CD4-positive, alpha-beta memory T cell (primary cell): ENCODE data around the gene COL19A1. TPM values are rescaled to one million over a fixed set of nuclear protein-coding genes. Genes with fewer than 3 reads are reported as not detected.

ENCODE experiments used
- CTCF ChIA-PET: fragments of 350-600 bp; sonication (Branson Sonifier 250); formaldehyde crosslinking; loops from one replicate; lab custom pipeline; 2021; ENCODE audit warnings: inconsistent platforms; ENCODE audit not compliant: partially characterized antibody; lab: Charles Lee
- POLR2A ChIA-PET: fragments of 350-600 bp; sonication (Branson Sonifier 250); formaldehyde crosslinking; loops from one replicate; lab custom pipeline; 2021; ENCODE audit not compliant: partially characterized antibody; lab: Charles Lee
- DNase-seq, 5 donors: peaks; one replicate each; pipeline versions ENCODE4 v3.0.0 to v3.0.0-alpha.2; 2020 to 2022; ENCODE audit warnings: mixed read lengths in 1 of 5
- H3K27ac ChIP-seq: one replicate; pipeline ENCODE4 v1.7.0; 2013; ENCODE audit warnings: low read depth, low read length
- H3K27me3 ChIP-seq: 2 replicates; pipeline ENCODE4 v1.7.0; 2013; ENCODE audit warnings: mild to moderate bottlenecking, low read length, moderate library complexity; ENCODE audit not compliant: insufficient read depth
- H3K36me3 ChIP-seq: 2 replicates; pipeline ENCODE4 v1.7.0; 2013; ENCODE audit warnings: mild to moderate bottlenecking, low read length, moderate library complexity; ENCODE audit not compliant: insufficient read depth
- H3K4me1 ChIP-seq: 2 replicates; pipeline ENCODE4 v1.7.0; 2013; ENCODE audit warnings: mild to moderate bottlenecking, low read length, moderate library complexity; ENCODE audit not compliant: insufficient read depth
- H3K4me3 ChIP-seq, 2 donors: one replicate each; pipeline ENCODE4 v1.7.0; 2013; ENCODE audit warnings: low read length in 2 of 2, mild to moderate bottlenecking in 1 of 2
- H3K9me3 ChIP-seq, 2 donors: one replicate each; pipeline ENCODE4 v1.7.0; 2013; ENCODE audit warnings: low read length in 2 of 2, control low read depth in 1 of 2; ENCODE audit not compliant: control insufficient read depth in 1 of 2
- H3K27ac Mint-ChIP-seq, 7 donors: one replicate each; pipeline ENCODE4 v1.8.0; 2020 to 2021; ENCODE audit warnings: mixed read lengths in 7 of 7, mild to moderate bottlenecking in 6 of 7, inconsistent platforms in 3 of 7, moderate library complexity in 3 of 7
- H3K27me3 Mint-ChIP-seq, 2 donors: one replicate each; pipeline ENCODE4 v1.8.0; 2020 to 2021; ENCODE audit warnings: mixed read lengths in 2 of 2
- H3K36me3 Mint-ChIP-seq, 2 donors: one replicate each; pipeline ENCODE4 v1.8.0; 2020 to 2021; ENCODE audit warnings: mixed read lengths in 2 of 2, inconsistent platforms in 1 of 2, mild to moderate bottlenecking in 1 of 2
- H3K4me1 Mint-ChIP-seq, 4 donors: one replicate each; pipeline ENCODE4 v1.8.0; 2020 to 2021; ENCODE audit warnings: mixed read lengths in 4 of 4, mild to moderate bottlenecking in 1 of 4
- H3K4me3 Mint-ChIP-seq, 8 donors: one replicate each; pipeline ENCODE4 v1.8.0; 2020 to 2021; ENCODE audit warnings: mixed read lengths in 8 of 8, mild to moderate bottlenecking in 7 of 8, moderate library complexity in 6 of 8, inconsistent platforms in 3 of 8
- H3K9me3 Mint-ChIP-seq, 8 donors: one replicate each; pipeline ENCODE4 v1.8.0; 2020 to 2021; ENCODE audit warnings: mixed read lengths in 8 of 8, mild to moderate bottlenecking in 5 of 8, inconsistent platforms in 3 of 8, moderate library complexity in 1 of 8
- intact Hi-C: fragments of 100-400 bp; cut with micrococcal nuclease; formaldehyde crosslinking; loops from one replicate; pipeline ENCODE4 v1.15.1; 2023
- polyA plus RNA-seq, 2 donors: library from polyadenylated mRNA; unstranded; fragments of 300-500 nt; fragmentation: Illumina TruSeq; gene quantifications; one replicate each; pipeline ENCODE4 v1.2.3, GENCODE V29; 2021
- total RNA-seq, 2 experiments: library from RNA; stranded (reverse); gene quantifications; one replicate each; pipeline ENCODE4 v1.2.3, GENCODE V29; 2021

Gene COL19A1
- total and polyA plus RNA-seq, 4 experiments from 2014 or later = 0.02 TPM; not detected in 3

DNA sequence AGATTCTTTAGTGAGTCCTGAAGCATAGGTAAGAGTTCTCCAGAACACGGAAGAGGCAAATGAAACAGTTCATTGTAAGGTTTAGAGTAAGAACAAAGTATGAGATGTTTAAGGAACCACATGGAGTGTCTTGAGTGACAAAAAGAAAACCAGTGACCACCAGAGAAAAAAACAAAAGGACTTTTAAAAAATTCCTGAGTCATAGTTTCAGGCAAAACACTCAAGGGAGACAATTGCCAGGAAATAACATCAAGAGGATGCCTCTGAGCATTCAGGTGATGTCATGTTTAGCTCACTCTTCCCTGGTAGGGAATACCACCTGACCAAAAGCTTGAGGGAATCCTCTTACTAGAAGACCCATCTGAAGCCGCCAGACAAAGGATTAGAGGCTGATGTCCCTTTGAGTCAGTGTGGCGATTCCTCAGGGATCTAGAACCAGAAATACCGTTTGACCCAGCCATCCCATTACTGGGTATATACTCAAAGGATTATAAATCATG, 110.3 kb downstream of the COL19A1 start:
- peaks cover 6 to 7% of the 10 kb centered on the region in 2 donors for H3K27me3 Mint-ChIP-seq
- Histone ChIP-seq H3K27me3 (no peaks in the 10 kb centered on the region), H3K27ac (no peak overlapping the region), H3K9me3 (no peaks in the 10 kb centered on the region), H3K4me1 (no peaks in the 10 kb centered on the region), H3K36me3 (no peaks in the 10 kb centered on the region), H3K4me3 (no peak overlapping the region)
- H3K36me3 Mint-ChIP-seq = no peaks in the 10 kb centered on the region
- no peaks in the 10 kb centered on the region for H3K9me3 Mint-ChIP-seq
- DNase-seq = no peak
- ChIA-PET POLR2A (no interaction called here), CTCF (no interaction called here)
- no peaks in the 10 kb centered on the region for H3K4me1 Mint-ChIP-seq
- H3K27ac Mint-ChIP-seq = no peak overlapping the region
- no peak overlapping the region for H3K4me3 Mint-ChIP-seq
- intact Hi-C loops = no loop called here

DNA sequence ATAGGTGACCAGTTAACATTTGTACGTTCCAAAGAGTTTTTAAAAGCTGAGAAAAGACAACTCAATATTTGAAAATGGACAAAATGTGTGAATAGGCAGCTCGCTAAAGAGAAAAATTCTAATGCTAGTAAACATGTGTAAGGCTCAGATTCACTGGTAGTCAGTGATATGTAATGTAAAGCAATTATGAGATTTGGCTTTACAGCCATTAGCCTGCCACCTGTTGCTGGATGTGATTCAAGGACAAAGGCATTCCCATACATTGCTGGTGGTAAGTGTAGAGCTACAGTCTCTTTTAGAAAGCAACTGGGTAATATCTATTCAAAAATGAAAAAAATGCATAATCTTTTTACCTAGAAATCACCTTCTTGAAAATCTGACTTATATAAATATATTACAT, 114.3 kb downstream of the COL19A1 start:
- intact Hi-C loops = no loop called here
- H3K4me1 Mint-ChIP-seq = no peaks in the 10 kb centered on the region
- H3K27ac ChIP-seq = no peak overlapping the region
- POLR2A ChIA-PET = no interaction called here
- H3K9me3 ChIP-seq = no peaks in the 10 kb centered on the region
- H3K4me1 ChIP-seq = no peaks in the 10 kb centered on the region
- H3K27me3 ChIP-seq = no peaks in the 10 kb centered on the region
- H3K36me3 ChIP-seq = no peaks in the 10 kb centered on the region
- CTCF ChIA-PET = no interaction called here
- DNase-seq = no peak
- H3K27me3 Mint-ChIP-seq = peaks cover 0 to 4% of the 10 kb centered on the region in 2 donors
- no peaks in the 10 kb centered on the region for H3K9me3 Mint-ChIP-seq
- no peak overlapping the region for H3K27ac Mint-ChIP-seq
- no peak overlapping the region for H3K4me3 Mint-ChIP-seq
- H3K36me3 Mint-ChIP-seq = no peaks in the 10 kb centered on the region
- no peak overlapping the region for H3K4me3 ChIP-seq

DNA sequence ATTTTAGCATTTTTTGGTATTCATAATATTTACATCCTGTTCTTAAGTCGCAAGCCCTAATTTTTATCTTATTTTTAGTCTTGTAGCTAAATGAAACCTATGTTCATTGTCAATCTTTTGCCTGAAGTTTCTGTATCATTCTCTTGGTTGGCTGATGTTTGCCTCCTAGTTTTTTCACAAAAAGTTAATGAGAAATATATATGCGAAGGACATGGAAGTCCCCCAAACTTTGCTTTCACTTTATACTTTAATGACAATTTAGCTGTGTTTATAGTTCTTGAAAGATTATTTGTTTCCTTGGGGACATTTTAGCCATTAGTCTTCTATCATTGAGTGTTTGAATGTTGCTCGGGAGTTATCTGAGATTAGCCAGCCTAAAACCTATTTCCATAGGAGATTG, 118.2 kb downstream of the COL19A1 start:
- no peak for DNase-seq
- H3K27me3 ChIP-seq = no peaks in the 10 kb centered on the region
- intact Hi-C loops = no loop called here
- H3K4me3 ChIP-seq = no peak overlapping the region
- H3K9me3 ChIP-seq = no peaks in the 10 kb centered on the region
- H3K27me3 Mint-ChIP-seq = no peaks in the 10 kb centered on the region
- H3K4me3 Mint-ChIP-seq = no peak overlapping the region
- no peaks in the 10 kb centered on the region for H3K4me1 ChIP-seq
- H3K9me3 Mint-ChIP-seq = no peaks in the 10 kb centered on the region
- no peaks in the 10 kb centered on the region for H3K4me1 Mint-ChIP-seq
- no peaks in the 10 kb centered on the region for H3K36me3 Mint-ChIP-seq
- POLR2A ChIA-PET = no interaction called here
- H3K27ac Mint-ChIP-seq = no peak overlapping the region
- no peaks in the 10 kb centered on the region for H3K36me3 ChIP-seq
- CTCF ChIA-PET = no interaction called here
- H3K27ac ChIP-seq = no peak overlapping the region

DNA sequence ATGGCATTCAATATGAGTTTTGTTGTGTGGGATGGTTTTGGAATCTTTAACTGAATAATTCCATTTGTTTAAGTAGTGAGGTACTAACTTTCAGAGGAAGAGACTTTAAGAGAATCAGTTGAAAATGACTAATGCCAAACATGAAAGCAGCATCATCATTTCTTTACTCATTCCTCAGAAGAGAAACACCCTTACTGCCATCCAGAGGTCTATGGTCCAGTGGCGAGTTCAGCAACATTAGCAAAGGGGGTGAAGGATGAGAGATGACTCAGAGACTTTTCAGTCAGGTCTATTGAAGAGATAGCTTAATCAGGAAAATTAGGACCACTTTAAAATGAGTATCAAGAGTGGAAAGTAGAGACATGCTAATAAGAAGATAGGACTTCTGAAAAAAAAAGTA, 118.8 kb downstream of the COL19A1 start:
- Mint-ChIP-seq H3K36me3 (no peaks in the 10 kb centered on the region), H3K4me1 (no peaks in the 10 kb centered on the region), H3K9me3 (no peaks in the 10 kb centered on the region), H3K27ac (no peak overlapping the region), H3K4me3 (no peak overlapping the region), H3K27me3 (no peaks in the 10 kb centered on the region)
- no peaks in the 10 kb centered on the region for H3K27me3 ChIP-seq
- H3K36me3 ChIP-seq = no peaks in the 10 kb centered on the region
- intact Hi-C loops = no loop called here
- H3K27ac ChIP-seq = no peak overlapping the region
- H3K4me3 ChIP-seq = no peak overlapping the region
- DNase-seq = no peak
- no peaks in the 10 kb centered on the region for H3K9me3 ChIP-seq
- POLR2A ChIA-PET = no interaction called here
- no peaks in the 10 kb centered on the region for H3K4me1 ChIP-seq
- CTCF ChIA-PET = no interaction called here

DNA sequence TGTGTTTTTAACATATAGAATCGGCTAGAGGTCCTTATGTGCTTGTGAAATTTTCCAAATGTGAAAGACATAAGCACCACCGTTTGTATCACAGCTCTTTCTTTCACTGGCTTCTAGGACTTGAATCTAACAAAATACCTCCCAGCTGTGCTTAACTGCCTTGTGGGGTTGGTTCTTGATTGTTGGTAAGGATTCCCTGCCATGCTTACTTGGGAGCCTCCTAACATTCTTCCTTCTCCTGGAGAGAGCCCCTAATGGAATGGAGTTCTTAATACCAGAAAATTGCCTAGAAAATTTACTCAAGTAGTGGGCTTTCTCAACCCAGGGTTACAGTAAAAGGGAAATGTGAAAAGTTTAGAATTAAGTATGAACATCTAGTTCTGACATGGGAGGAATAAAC, 121.2 kb downstream of the COL19A1 start:
- no peaks in the 10 kb centered on the region for H3K36me3 Mint-ChIP-seq
- no peak overlapping the region for H3K4me3 Mint-ChIP-seq
- intact Hi-C loops = no loop called here
- no peaks in the 10 kb centered on the region for H3K9me3 ChIP-seq
- CTCF ChIA-PET = no interaction called here
- peaks cover 0 to 1% of the 10 kb centered on the region in 2 donors for H3K27me3 Mint-ChIP-seq
- DNase-seq = no peak
- no peaks in the 10 kb centered on the region for H3K9me3 Mint-ChIP-seq
- POLR2A ChIA-PET = no interaction called here
- H3K4me1 Mint-ChIP-seq = no peaks in the 10 kb centered on the region
- no peaks in the 10 kb centered on the region for H3K4me1 ChIP-seq
- no peak overlapping the region for H3K27ac Mint-ChIP-seq
- no peaks in the 10 kb centered on the region for H3K36me3 ChIP-seq
- H3K27ac ChIP-seq = no peak overlapping the region
- H3K4me3 ChIP-seq = no peak overlapping the region
- H3K27me3 ChIP-seq = no peaks in the 10 kb centered on the region

DNA sequence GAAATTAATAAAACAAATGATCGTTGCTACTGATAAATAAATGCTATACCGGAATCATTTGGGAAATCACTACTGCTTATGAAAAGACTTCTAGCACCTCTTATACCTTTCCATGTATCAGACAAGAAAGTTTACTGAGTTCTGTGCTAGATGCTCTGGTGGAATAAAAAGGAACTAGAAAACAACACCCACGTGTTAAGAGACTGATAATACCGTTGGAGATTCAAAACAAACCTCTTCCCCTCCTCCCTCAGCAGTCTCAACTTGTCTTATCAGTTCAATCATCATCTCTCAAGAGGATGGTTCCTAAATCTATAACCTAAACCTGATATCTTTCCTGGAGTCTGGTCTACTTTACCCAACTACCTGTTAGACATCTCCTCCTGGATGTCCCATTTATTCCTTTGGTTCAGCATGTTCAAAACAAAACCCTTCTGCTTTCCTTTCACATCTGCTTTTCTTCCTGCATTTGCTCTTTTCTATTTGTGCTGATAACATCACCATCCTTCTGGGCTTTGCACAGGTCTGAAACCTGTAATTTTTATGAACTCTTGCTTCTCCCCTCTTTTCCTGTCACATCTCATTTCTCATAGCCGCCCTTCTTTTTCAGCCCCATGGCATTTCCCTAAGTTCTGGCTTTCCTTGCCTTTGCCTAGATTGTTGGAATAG, 122.2 kb downstream of the COL19A1 start:
- H3K27ac ChIP-seq = no peak overlapping the region
- Mint-ChIP-seq H3K4me1 (no peaks in the 10 kb centered on the region), H3K4me3 (no peak overlapping the region), H3K27me3 (peaks cover 0 to 1% of the 10 kb centered on the region in 2 donors), H3K27ac (no peak overlapping the region), H3K9me3 (no peaks in the 10 kb centered on the region), H3K36me3 (no peaks in the 10 kb centered on the region)
- no peaks in the 10 kb centered on the region for H3K4me1 ChIP-seq
- H3K36me3 ChIP-seq = no peaks in the 10 kb centered on the region
- intact Hi-C loops = no loop called here
- no peaks in the 10 kb centered on the region for H3K9me3 ChIP-seq
- CTCF ChIA-PET = no interaction called here
- H3K27me3 ChIP-seq = no peaks in the 10 kb centered on the region
- POLR2A ChIA-PET = no interaction called here
- no peak overlapping the region for H3K4me3 ChIP-seq
- DNase-seq = no peak

DNA sequence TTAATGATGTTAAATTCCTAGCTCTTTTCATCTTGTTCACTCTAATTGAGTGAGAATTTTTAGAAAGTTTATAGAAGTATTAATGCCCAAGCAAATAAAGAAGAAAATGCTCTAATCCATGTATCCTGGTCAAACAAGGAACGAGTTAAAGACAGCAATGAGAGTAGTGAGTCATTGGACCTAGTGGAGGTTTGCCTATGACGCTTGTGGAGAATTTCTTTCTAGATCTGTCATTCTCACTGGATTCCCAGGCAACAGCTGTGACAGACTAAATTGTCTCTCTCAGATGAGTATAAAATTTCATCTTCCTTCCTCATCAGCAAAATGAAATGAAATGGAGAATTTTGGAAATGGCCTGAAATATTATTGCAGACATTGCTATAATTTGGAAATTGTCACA, 127.9 kb downstream of the COL19A1 start:
- Histone ChIP-seq H3K27ac (no peak overlapping the region), H3K9me3 (no peaks in the 10 kb centered on the region), H3K27me3 (no peaks in the 10 kb centered on the region), H3K36me3 (no peaks in the 10 kb centered on the region), H3K4me1 (no peaks in the 10 kb centered on the region), H3K4me3 (no peak overlapping the region)
- H3K27ac Mint-ChIP-seq = no peak overlapping the region
- intact Hi-C loops = no loop called here
- no peaks in the 10 kb centered on the region for H3K9me3 Mint-ChIP-seq
- no peak overlapping the region for H3K4me3 Mint-ChIP-seq
- DNase-seq = no peak
- H3K4me1 Mint-ChIP-seq = no peaks in the 10 kb centered on the region
- CTCF ChIA-PET = no interaction called here
- no peaks in the 10 kb centered on the region for H3K36me3 Mint-ChIP-seq
- peaks cover 0 to 1% of the 10 kb centered on the region in 2 donors for H3K27me3 Mint-ChIP-seq
- POLR2A ChIA-PET = no interaction called here
